GM12891 (cell line): ENCODE measurements around the gene MICA. TPM values are rescaled to one million over a fixed set of nuclear protein-coding genes. Genes with fewer than 3 reads are reported as not detected.
A peak's percentile ranks its signal among the peaks of the same experiment; 100 is the strongest.

Source experiments
- DNase-seq: peaks from one replicate; pipeline ENCODE4 v3.0.0; 2011; ENCODE audit warnings: low spot score; ENCODE audit not compliant: insufficient read length
- FAIRE-seq: peaks from 2 replicates; lab custom pipeline; 2011; peaks lifted over from hg19 to GRCh38; lab: Jason Lieb, UNC
- PAX5 ChIP-seq: IDR thresholded peaks from 2 replicates; pipeline ENCODE4 v1.6.1; 2011; ENCODE audit warnings: low read length, moderate library complexity, mild to moderate bottlenecking; ENCODE audit not compliant: insufficient read depth, severe bottlenecking
- POLR2A ChIP-seq: IDR thresholded peaks from 2 replicates; pipeline ENCODE4 v1.6.1; 2011; ENCODE audit warnings: low read depth, low read length, control low read depth
- POLR2AphosphoS5 ChIP-seq: IDR thresholded peaks from 2 replicates; pipeline ENCODE4 v1.6.1; 2011; ENCODE audit warnings: low read depth, low read length, control low read depth
- POU2F2 ChIP-seq: IDR thresholded peaks from 2 replicates; pipeline ENCODE4 v1.6.1; 2011; ENCODE audit warnings: low read depth, mild to moderate bottlenecking, control low read depth, low read length, moderate library complexity
- SPI1 ChIP-seq: IDR thresholded peaks from 2 replicates; pipeline ENCODE4 v1.6.1; 2011; ENCODE audit warnings: low read depth, low read length, control low read depth
- TAF1 ChIP-seq: IDR thresholded peaks from 2 replicates; pipeline ENCODE4 v1.6.1; 2011; ENCODE audit warnings: low read depth, low read length, control low read depth
- polyA plus RNA-seq: library from polyadenylated mRNA; unstranded; fragments of >200 nt; gene quantifications from one replicate; pipeline ENCODE4 v1.2.1, GENCODE V29; 2012; ENCODE audit warnings: low read depth, missing spikeins, inconsistent platforms; ENCODE audit not compliant: missing spikeins

The MICA gene
- 5.0 TPM for polyA plus RNA-seq

- peak; percentile 5 for FAIRE-seq
- TF ChIP-seq POU2F2 (no peak), POLR2AphosphoS5 (no peak), PAX5 (no peak), POLR2A (no peak), TAF1 (no peak), SPI1 (no peak)
- peak; percentile 91 for DNase-seq
These were observed at the start of gene MICA for GRCh38 chr6:31403283-31404060. TSS of gene MICA (plus strand) at chr6:31403595. CDS start at chr6:31403633, 38 bp downstream.

DNA sequence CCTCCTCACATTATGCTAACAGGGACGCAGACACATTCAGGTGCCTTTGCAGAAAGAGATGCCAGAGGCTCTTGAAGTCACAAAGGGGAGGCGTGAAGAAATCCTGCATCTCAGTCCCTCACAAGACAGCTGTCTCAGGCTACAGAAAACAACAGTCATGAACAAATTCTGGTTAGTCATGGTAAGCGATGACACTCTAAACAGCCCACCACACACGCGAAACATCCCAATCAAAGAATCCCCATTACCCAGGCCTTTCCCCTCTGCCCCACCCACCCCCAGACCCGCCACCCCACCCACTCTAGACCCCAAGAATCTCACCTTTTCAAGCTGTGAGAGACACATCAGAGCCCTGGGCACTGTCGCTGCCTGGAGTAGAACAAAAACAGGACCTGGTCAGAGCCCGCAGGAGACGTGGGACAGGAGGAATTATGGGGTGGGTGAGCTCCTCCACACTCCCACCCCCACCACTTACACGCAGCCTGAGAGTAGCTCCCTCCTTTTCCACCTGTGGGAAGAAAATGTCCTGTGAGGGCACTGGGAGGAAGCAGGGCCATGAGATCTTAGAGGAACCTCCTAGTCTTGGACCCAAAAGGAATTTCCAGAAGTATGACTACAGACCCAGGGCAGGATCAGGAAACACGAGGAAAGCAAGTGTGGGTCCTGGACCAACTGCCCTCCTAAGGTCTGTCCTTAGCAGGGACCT is 49.1 kb upstream of the MICA start:
- TF ChIP-seq POU2F2 (no peak), TAF1 (no peak), PAX5 (no peak), SPI1 (no peak), POLR2AphosphoS5 (no peak; the same call in 1 of the 2 replicates), POLR2A (0 out of 2 replicates have a peak, but pooled peaks have one; percentile 18)
- no peak for FAIRE-seq
- no peak for DNase-seq

DNA sequence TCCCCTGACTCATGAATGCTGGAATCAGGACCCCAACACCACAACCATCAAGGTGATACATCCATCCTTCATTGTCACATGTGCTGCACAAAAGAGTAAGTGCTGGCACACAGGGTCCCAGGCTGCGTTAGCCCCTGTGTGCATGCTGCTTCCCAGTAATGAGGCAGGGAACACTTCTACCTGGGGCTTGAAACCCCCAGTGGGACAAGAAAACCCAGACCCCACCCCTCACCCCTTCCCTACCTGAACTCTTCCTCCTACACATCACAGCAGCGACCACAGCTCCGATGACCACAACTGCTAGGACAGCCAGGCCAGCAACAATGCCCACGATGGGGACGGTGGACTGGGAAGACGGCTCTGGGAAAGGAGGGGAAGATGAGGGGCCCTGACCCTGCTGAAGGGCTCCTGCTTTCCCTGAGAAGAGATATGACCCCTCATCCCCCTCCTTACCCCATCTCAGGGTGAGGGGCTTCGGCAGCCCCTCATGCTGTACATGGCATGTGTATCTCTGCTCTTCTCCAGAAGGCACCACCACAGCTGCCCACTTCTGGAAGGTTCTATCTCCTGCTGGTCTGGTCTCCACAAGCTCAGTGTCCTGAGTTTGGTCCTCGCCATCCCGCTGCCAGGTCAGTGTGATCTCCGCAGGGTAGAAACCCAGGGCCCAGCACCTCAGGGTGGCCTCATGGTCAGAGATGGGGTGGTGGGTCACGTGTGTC is 48.4 kb upstream of the MICA start:
- FAIRE-seq: peak; percentile 48
- no peak for DNase-seq

DNA sequence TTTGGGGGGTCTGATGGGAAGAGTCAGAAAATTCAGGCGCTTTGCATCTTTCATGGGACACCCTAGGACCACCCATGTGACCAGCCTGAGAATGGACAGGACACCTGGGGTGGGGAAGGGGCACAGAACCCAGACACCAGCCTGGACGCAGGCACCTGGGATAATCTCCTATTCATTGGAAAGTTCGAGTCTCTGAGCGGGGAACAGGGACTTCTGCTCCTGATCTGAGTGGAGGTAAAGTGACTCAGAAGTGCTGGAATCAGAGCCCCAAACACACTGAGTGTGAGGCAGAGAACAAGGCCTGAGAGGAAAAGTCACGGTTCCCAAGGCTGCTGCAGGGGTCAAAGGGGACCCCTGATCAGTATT is 47.8 kb upstream of the MICA start:
- no peak for TF ChIP-seq POU2F2
- TF ChIP-seq POLR2A: peak; percentile 38
- DNase-seq: no peak
- no peak for FAIRE-seq

More for the DNA sequence above, 48.4 kb upstream of the MICA start:
- TF ChIP-seq POLR2A (peak; percentile 46; the same call in 1 of the 2 replicates), POLR2AphosphoS5 (peak; percentile 83), TAF1 (no peak), SPI1 (no peak), POU2F2 (0 out of 2 replicates have a peak, but pooled peaks have one; percentile 62)

DNA sequence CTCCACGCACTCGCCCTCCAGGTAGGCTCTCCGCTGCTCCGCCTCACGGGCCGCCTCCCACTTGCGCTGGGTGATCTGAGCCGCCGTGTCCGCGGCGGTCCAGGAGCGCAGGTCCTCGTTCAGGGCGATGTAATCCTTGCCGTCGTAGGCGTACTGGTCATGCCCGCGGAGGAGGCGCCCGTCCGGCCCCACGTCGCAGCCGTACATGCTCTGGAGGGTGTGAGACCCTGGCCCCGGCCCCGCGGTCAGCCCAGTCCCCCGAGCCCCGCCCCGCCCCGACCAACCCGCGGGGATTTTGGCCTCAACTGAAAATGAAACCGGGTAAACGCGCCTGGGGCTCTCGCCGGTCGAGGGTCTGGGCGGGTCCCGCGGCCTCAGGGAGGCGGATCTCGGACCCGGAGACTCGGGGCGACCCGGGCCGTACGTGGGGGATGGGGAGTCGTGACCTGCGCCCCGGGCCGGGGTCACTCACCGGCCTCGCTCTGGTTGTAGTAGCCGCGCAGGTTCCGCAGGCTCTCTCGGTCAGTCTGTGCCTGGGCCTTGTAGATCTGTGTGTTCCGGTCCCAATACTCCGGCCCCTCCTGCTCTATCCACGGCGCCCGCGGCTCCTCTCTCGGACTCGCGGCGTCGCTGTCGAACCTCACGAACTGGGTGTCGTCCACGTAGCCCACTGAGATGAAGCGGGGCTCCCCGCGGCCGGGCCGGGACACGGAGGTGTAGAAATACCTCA is 47.0 kb upstream of the MICA start:
- TF ChIP-seq TAF1: no peak
- TF ChIP-seq PAX5: no peak
- no peak for TF ChIP-seq SPI1
- 0 out of 2 replicates have a peak, but pooled peaks have one; percentile 3 for TF ChIP-seq POLR2A
- no peak for TF ChIP-seq POLR2AphosphoS5
- TF ChIP-seq POU2F2: no peak
- FAIRE-seq: peak; percentile 9
- DNase-seq: no peak

- DNase-seq (peak; percentile 68), FAIRE-seq (peak; percentile 97)
- peak; percentile 98 for TF ChIP-seq POLR2A
- no peak for TF ChIP-seq PAX5
- peak; percentile 99 for TF ChIP-seq POLR2AphosphoS5
- TF ChIP-seq TAF1: peak; percentile 96
- peak; percentile 99 for TF ChIP-seq SPI1
- TF ChIP-seq POU2F2: peak; percentile 83
These were observed 46.4 kb upstream of the MICA start, which contains the start of gene HLA-B for GRCh38 chr6:31356946-31357466. TSS of gene HLA-B (minus strand) at chr6:31357179. CDS start at chr6:31357158, 21 bp downstream.

DNA sequence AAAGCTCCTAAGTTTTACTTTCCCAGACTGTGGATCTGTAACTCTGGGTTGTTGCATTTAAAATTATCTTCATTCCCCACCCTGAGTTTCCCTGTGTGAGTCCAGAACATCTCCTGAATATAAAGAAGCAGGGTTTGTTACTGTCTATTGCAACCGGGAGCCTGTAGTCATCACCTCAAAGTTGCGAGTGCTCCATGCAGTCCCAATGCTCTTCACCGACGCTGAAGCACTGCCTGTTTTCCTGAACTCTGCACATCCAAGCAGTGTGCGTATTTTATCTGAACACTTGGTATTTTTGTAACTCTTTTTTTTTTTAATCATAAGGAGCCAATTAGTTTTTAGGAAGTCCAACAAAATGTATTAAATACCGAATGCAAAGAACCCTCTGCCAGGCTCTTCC is 45.5 kb upstream of the MICA start:
- DNase-seq (no peak), FAIRE-seq (peak; percentile 79)
- no peak for TF ChIP-seq POLR2AphosphoS5
- no peak for TF ChIP-seq POU2F2
- TF ChIP-seq POLR2A: peak; percentile 18; the same call in 1 of the 2 replicates
- no peak for TF ChIP-seq TAF1
- TF ChIP-seq SPI1: no peak
- TF ChIP-seq PAX5: no peak

- TF ChIP-seq PAX5 (no peak), SPI1 (peak; percentile 79), TAF1 (peak; percentile 16; the same call in 1 of the 2 replicates)
- FAIRE-seq (peak; percentile 92), DNase-seq (no peak)
These were observed 45.1 kb upstream of the MICA start for GRCh38 chr6:31358302-31358701.

- TF ChIP-seq POLR2A (no peak), SPI1 (no peak), PAX5 (no peak), POLR2AphosphoS5 (no peak), TAF1 (no peak), POU2F2 (no peak)
- DNase-seq: no peak
- peak; percentile 71 for FAIRE-seq
These were observed 43.8 kb upstream of the MICA start for GRCh38 chr6:31359581-31359980.
